Adrenal gland (tissue), 5 donors: ENCODE data around the gene NISCH.

Source experiments
- CTCF ChIP-seq, 6 experiments: fragments of 450-650 bp in 4 of 6; fragments of 200-600 bp in 2 of 6; sonication (generic) in 1 of 6; IDR thresholded peaks; 1 replicate in 5 of 6; 2 replicates in 1 of 6; pipeline versions ENCODE4 v1.5.1 to v1.8.0; 2016 to 2021; ENCODE audit warnings: antibody characterized with exemption in 6 of 6, mild to moderate bottlenecking in 2 of 6, moderate library complexity in 1 of 6
- POLR2A ChIP-seq, 2 donors: fragments of 450-650 bp; IDR thresholded peaks; one replicate each; pipeline ENCODE4 v1.6.1; 2017; ENCODE audit warnings: antibody characterized with exemption in 2 of 2, mild to moderate bottlenecking in 2 of 2, moderate library complexity in 1 of 2
- donor health status: DM: no; HTN: no; CAD: no.

- TF ChIP-seq CTCF (IDR thresholded peaks at IDR 0.05) (no peak), POLR2A (IDR thresholded peaks at IDR 0.05) (no peak)
Observed at GRCh38 chr3:52432225-52432624, 23.2 kb upstream of the NISCH start.
